Sigmoid colon (tissue), 7 donors: ENCODE results near the gene SLC25A34. TPM values are rescaled to one million over a fixed set of nuclear protein-coding genes. Genes with fewer than 3 reads are reported as not detected.

Experiments used
- DNase-seq: peaks from one replicate; pipeline ENCODE4 v3.0.0-alpha.2; 2019
- H3K27ac ChIP-seq, 4 donors: fragments of 200-600 bp; sonication (generic); one replicate each; pipeline ENCODE4 v1.5.1; 2016 to 2019; ENCODE audit warnings: mild to moderate bottlenecking in 1 of 4
- H3K27me3 ChIP-seq, 3 donors: fragments of 200-600 bp; sonication (generic); one replicate each; pipeline ENCODE4 v1.5.1; 2019; ENCODE audit warnings: mild to moderate bottlenecking in 1 of 3
- H3K36me3 ChIP-seq, 4 donors: fragments of 200-600 bp; sonication (generic); one replicate each; pipeline ENCODE4 v1.5.1; 2016 to 2019
- H3K4me1 ChIP-seq, 4 donors: fragments of 200-600 bp; sonication (generic); one replicate each; pipeline ENCODE4 v1.5.1; 2017 to 2019
- H3K4me3 ChIP-seq, 4 donors: fragments of 200-600 bp; sonication (generic); one replicate each; pipeline ENCODE4 v1.5.1; 2017 to 2019; ENCODE audit warnings: mild to moderate bottlenecking in 2 of 4, moderate library complexity in 1 of 4
- H3K9me3 ChIP-seq, 4 donors: fragments of 200-600 bp in 3 of 4; sonication (generic) in 3 of 4; one replicate each; pipeline versions ENCODE4 v1.5.1 to v1.6.1; 2013 to 2019
- EP300 ChIP-seq, 4 donors: sonication (generic); formaldehyde crosslinking; IDR thresholded peaks; one replicate each; pipeline ENCODE4 v1.6.1; 2017; ENCODE audit warnings: antibody characterized with exemption in 4 of 4
- POLR2A ChIP-seq, 2 donors: fragments of 450-650 bp; IDR thresholded peaks; one replicate each; pipeline ENCODE4 v1.6.1; 2016; ENCODE audit warnings: antibody characterized with exemption in 2 of 2, mild to moderate bottlenecking in 2 of 2, moderate library complexity in 2 of 2
- POLR2AphosphoS5 ChIP-seq, 4 donors: sonication (generic); formaldehyde crosslinking; IDR thresholded peaks; one replicate each; pipeline ENCODE4 v1.6.1; 2017; ENCODE audit warnings: antibody characterized with exemption in 4 of 4
- WGBS, 2 donors: extraction: QIAGEN DNeasy Blood & Tissue Kit; methylation state at CpG; one replicate each; pipeline ENCODE4 v1.1.7; 2013; 5-methylcytosine and 5-hydroxymethylcytosine counted together
- intact Hi-C: fragments of 100-400 bp; cut with DNase I; formaldehyde crosslinking; loops from one replicate; pipeline ENCODE4 v1.15.1; 2023
- polyA plus RNA-seq, 3 donors: library from polyadenylated mRNA; stranded (reverse); fragments of 200-250 nt; gene quantifications; one replicate each; pipeline ENCODE4 v1.2.3, GENCODE V29; 2013
- total RNA-seq, 4 donors: library from RNA; depleted of rRNA; stranded (reverse); fragments of >200 nt; gene quantifications; one replicate each; pipeline ENCODE4 v1.1.0, GENCODE V29; 2016
- TF ChIP-seq, protein P1 (sequence below), 4 experiments: fragments of 450-650 bp in 3 of 4; fragments of 200-600 bp in 1 of 4; IDR thresholded peaks; one replicate each; pipeline ENCODE4 v1.5.1; 2016 to 2019; ENCODE audit warnings: antibody characterized with exemption in 4 of 4, mild to moderate bottlenecking in 3 of 4, moderate library complexity in 2 of 4
- donor health status: healthy with polysubstance abuse.
- donor health status: Bipolar disorder and iron deficiency.
- donor health status: healthy.

The SLC25A34 gene
- total and polyA plus RNA-seq, 7 donors: 0.36 to 16.0 (median 1.8) TPM

- WGBS, 2 donors: 89 to 96% methylated on average over 22 of the region's 22 CpGs
- peaks cover 58 to 96% (median 85%) of the 10 kb centered on the region in 4 donors for H3K36me3 ChIP-seq
- TF ChIP-seq EP300 (IDR thresholded peaks at IDR 0.05): no peak
- no peak for TF ChIP-seq POLR2AphosphoS5 (IDR thresholded peaks at IDR 0.05)
- TF ChIP-seq POLR2A (IDR thresholded peaks at IDR 0.05): no peak
- TF ChIP-seq, protein P1, sequence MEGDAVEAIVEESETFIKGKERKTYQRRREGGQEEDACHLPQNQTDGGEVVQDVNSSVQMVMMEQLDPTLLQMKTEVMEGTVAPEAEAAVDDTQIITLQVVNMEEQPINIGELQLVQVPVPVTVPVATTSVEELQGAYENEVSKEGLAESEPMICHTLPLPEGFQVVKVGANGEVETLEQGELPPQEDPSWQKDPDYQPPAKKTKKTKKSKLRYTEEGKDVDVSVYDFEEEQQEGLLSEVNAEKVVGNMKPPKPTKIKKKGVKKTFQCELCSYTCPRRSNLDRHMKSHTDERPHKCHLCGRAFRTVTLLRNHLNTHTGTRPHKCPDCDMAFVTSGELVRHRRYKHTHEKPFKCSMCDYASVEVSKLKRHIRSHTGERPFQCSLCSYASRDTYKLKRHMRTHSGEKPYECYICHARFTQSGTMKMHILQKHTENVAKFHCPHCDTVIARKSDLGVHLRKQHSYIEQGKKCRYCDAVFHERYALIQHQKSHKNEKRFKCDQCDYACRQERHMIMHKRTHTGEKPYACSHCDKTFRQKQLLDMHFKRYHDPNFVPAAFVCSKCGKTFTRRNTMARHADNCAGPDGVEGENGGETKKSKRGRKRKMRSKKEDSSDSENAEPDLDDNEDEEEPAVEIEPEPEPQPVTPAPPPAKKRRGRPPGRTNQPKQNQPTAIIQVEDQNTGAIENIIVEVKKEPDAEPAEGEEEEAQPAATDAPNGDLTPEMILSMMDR (IDR thresholded peaks at IDR 0.05): no peak
- no peaks in the 10 kb centered on the region for H3K4me1 ChIP-seq
- H3K4me3 ChIP-seq: no peak overlapping the region
- H3K27me3 ChIP-seq: no peaks in the 10 kb centered on the region
- intact Hi-C loops: no loop called here
- DNase-seq: no peak
- H3K9me3 ChIP-seq: no peaks in the 10 kb centered on the region
- no peak overlapping the region for H3K27ac ChIP-seq
These were observed 7.0 kb upstream of the SLC25A34 start for GRCh38 chr1:15728937-15729657.

DNA sequence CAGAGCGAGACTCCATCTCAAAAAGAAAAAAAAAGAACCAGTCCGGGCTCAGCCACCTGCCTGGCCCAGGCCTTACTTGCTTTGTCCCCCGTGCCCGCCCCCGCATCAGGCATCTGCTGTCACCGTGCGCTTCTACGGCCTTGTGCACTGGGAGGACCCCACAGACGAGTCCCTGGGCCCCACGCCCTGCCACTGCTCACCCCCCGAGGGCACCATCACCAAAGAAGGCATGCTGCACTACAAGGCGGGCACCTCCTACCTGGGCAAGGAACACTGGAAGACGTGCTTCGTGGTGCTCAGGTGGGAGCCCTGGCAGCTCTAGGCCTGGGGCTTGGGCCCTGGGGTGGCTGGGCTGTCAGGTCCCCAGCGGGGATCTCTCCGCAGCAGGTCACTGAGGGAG is 5.6 kb upstream of the SLC25A34 start:
- Histone ChIP-seq H3K27me3 (no peaks in the 10 kb centered on the region), H3K4me3 (no peak overlapping the region), H3K27ac (no peak overlapping the region), H3K4me1 (peaks cover 0 to 3% (median 0%) of the 10 kb centered on the region in 4 donors), H3K9me3 (no peaks in the 10 kb centered on the region), H3K36me3 (peaks cover 61 to 98% (median 83%) of the 10 kb centered on the region in 4 donors)
- DNase-seq: no peak
- TF ChIP-seq POLR2AphosphoS5 (IDR thresholded peaks at IDR 0.05): no peak
- no peak for TF ChIP-seq POLR2A (IDR thresholded peaks at IDR 0.05)
- TF ChIP-seq, protein P1 (IDR thresholded peaks at IDR 0.05): no peak
- TF ChIP-seq EP300 (IDR thresholded peaks at IDR 0.05): no peak
- intact Hi-C loops: no loop called here
- 96 to 97% methylated on average over 16 of the region's 16 CpGs for WGBS, 2 donors

GRCh38 chr1:15730936-15731335 is 5.1 kb upstream of the SLC25A34 start:
- DNase-seq: no peak
- TF ChIP-seq EP300 (IDR thresholded peaks at IDR 0.05): no peak
- TF ChIP-seq, protein P1 (IDR thresholded peaks at IDR 0.05): no peak
- TF ChIP-seq POLR2A (IDR thresholded peaks at IDR 0.05): no peak
- TF ChIP-seq POLR2AphosphoS5 (IDR thresholded peaks at IDR 0.05): no peak
- Histone ChIP-seq H3K4me1 (peaks cover 0 to 9% (median 0%) of the 10 kb centered on the region in 4 donors), H3K4me3 (no peak overlapping the region), H3K9me3 (no peaks in the 10 kb centered on the region), H3K36me3 (peaks cover 56 to 93% (median 78%) of the 10 kb centered on the region in 4 donors), H3K27ac (no peak overlapping the region), H3K27me3 (no peaks in the 10 kb centered on the region)
- intact Hi-C loops: no loop called here
- WGBS, 2 donors: 91 to 95% methylated on average over 16 of the region's 16 CpGs

DNA sequence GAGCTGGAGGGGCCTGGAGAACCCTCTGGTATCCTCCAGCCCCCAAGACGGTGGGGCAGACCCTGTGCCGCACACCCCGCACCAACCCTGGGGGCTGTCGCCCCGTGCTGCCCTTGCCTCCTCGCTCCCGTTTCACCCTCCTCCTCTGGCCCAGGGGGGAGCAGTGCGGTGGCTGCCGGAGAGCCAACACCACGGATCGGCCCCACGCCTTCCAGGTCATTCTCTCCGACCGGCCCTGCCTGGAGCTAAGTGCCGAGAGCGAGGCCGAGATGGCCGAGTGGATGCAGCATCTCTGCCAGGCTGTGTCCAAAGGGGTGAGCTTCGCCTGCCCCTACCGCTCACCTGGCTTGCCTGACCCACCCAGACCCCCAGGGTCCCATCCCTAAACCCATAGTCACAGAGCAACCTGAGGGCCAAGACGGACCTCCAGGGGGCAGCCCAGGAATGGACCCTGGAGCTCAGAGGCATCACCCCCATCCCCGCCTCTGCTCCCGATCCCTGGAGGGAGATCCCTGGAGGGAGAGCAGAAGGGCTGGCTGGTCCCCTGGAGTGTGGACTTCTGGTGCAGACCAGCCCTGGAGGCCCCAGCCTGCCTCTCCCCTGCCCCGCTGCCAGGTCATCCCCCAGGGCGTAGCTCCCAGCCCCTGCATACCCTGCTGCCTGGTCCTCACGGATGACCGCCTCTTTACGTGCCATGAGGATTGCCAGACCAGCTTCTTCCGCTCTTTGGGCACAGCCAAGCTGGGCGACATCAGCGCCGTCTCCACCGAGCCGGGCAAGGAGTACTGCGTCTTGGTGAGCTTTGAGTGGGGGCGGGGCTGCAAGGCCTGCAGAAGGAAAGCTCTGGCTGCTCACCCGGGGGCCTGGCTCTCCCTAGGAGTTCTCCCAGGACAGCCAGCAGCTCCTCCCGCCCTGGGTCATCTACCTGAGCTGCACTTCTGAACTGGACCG is 4.0 kb upstream of the SLC25A34 start:
- Histone ChIP-seq H3K4me3 (no peak overlapping the region), H3K9me3 (no peaks in the 10 kb centered on the region), H3K4me1 (peaks cover 0 to 13% (median 0%) of the 10 kb centered on the region in 4 donors), H3K27ac (no peak overlapping the region), H3K36me3 (peaks cover 47 to 82% (median 68%) of the 10 kb centered on the region in 4 donors), H3K27me3 (no peaks in the 10 kb centered on the region)
- TF ChIP-seq POLR2A (IDR thresholded peaks at IDR 0.05): no peak
- TF ChIP-seq POLR2AphosphoS5 (IDR thresholded peaks at IDR 0.05): no peak
- no peak for TF ChIP-seq EP300 (IDR thresholded peaks at IDR 0.05)
- TF ChIP-seq, protein P1 (IDR thresholded peaks at IDR 0.05): no peak
- WGBS, 2 donors: 95 to 96% methylated on average over 39 of the region's 39 CpGs
- intact Hi-C loops: no loop called here
- DNase-seq: no peak
